ENCODE measurements around the gene VPS52.

VPS52 gene, protein sequence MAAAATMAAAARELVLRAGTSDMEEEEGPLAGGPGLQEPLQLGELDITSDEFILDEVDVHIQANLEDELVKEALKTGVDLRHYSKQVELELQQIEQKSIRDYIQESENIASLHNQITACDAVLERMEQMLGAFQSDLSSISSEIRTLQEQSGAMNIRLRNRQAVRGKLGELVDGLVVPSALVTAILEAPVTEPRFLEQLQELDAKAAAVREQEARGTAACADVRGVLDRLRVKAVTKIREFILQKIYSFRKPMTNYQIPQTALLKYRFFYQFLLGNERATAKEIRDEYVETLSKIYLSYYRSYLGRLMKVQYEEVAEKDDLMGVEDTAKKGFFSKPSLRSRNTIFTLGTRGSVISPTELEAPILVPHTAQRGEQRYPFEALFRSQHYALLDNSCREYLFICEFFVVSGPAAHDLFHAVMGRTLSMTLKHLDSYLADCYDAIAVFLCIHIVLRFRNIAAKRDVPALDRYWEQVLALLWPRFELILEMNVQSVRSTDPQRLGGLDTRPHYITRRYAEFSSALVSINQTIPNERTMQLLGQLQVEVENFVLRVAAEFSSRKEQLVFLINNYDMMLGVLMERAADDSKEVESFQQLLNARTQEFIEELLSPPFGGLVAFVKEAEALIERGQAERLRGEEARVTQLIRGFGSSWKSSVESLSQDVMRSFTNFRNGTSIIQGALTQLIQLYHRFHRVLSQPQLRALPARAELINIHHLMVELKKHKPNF

DNA sequence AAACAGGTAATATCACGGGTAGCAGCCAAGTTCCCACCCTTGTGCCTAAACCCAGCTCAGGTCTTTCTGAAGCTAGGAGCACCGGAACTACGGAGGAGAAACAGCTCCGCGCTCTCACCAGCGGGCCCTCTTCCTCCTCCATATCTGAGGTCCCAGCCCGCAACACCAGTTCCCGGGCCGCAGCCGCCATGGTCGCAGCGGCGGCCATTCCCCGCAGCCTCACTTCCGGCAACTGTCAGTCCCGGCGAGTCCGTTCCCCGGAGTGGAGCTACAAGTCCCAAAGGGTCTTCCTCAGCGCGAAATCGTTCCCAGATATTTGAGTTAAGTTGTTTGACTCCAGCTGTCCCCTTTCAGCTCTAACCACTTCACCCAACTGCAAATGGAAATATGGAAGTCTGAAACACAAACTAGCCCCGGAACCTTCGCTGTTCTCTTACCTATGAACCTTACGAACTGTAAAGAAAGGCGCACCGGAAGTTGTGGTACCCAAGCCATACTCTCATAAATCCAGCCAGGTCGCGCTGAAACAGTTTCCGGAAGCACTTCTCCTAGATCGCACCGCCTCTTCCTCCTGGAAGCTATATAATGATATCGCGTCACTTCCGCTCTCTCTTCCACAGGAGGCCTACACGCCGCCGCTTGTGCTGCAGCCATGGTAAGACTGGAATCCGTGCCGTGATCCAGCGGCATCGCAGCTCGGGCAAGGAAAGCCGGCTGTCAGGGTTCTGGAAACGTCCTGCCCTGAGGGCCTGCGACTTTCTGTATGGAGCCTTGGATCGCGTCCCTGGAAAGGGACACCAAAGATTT is at the start of gene VPS52, which contains the start of gene RPS18:
VPS52 (minus strand) TSS at position 409 of the 807 bp plus-strand sequence; CDS start at position 208, 201 bp downstream.
RPS18 (plus strand) TSS at position 608 of the 807 bp plus-strand sequence; CDS start at position 653, 45 bp downstream.
- Mint-ChIP-seq H3K27me3 (no peaks in the 10 kb centered on the region), H3K4me1 (peaks cover 60% of the 10 kb centered on the region), H3K9me3 (no peaks in the 10 kb centered on the region), H3K36me3 (ENCODE audit: low read depth) (peaks cover 68% of the 10 kb centered on the region), H3K27ac (peak within 1 kb of the TSS; percentile 100), H3K4me3 (peak within 1 kb of the TSS; percentile 99)
- ATAC-seq (peak; percentile 83), DNase-seq (peak; percentile 88)

DNA sequence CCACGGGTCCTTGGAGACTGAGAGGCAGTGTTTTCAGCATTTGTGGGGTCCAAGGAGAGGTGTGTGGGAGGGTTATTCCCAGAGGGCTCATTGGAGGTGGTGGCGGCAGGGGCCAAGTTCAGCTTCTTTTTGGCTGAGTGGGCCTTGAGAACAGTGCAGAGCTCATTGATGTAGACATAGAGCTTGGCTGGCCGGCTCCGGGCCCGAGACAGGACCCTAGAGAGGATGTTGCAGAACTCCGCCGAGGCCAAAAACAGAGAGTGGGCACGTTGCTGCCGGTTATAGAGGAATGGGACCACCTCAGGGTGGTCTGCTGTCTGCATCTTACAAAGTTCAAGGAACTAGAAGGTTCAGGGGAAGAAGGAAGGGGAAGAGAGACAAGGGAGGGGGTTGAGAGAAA is 49.6 kb upstream of the VPS52 start:
- H3K27me3 Mint-ChIP-seq = no peaks in the 10 kb centered on the region
- H3K27ac Mint-ChIP-seq = peak overlapping the region; percentile 81
- H3K36me3 Mint-ChIP-seq (ENCODE audit: low read depth) = peaks cover 46% of the 10 kb centered on the region
- ATAC-seq = no peak
- H3K4me1 Mint-ChIP-seq = peaks cover 70% of the 10 kb centered on the region
- no peaks in the 10 kb centered on the region for H3K9me3 Mint-ChIP-seq
- peak overlapping the region; percentile 98 for H3K4me3 Mint-ChIP-seq
- no peak for DNase-seq

DNA sequence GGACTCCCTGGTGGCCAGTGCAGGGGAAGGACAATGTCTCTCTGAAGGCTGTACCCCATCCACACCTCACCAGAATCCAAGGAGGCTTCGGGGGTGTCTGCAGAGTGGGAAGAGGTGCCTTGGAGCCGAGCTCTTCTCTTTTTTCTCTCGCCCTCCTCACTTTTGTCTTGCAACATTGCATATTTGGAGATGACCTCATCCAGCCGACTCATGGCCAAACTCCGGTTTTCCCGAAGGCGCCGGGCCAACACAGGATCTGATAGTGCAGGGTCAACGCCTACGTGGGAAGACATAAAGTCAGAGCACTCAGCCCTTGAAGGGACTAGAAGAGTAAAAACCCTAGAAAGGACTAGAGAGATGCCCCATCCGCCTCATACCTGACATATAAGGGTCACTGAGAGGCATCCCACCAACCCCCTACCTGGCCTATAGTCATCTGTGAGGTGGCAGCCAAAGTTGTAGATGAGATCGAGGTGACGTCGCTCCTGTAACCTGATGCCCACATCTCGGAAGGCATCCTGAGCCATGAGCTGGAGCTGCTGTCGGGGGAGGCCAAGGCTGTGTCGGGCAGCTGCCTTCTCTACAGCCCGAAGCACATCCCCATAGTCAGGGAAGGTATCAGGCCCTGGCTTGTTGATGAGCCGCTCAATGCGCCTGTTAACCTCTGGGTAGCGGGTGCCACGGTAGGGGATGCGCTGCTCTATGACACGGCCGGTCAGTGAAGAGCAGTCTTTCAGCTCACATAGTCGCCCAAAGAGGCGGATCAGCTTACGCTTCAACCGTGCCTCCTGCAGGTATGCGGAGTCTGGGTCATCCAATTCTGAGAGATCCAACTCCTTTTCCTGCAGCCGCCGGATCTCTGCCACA is 48.9 kb upstream of the VPS52 start:
- H3K4me1 Mint-ChIP-seq = peaks cover 77% of the 10 kb centered on the region
- H3K27ac Mint-ChIP-seq = peak overlapping the region; percentile 74
- H3K4me3 Mint-ChIP-seq = peak overlapping the region; percentile 98
- DNase-seq = no peak
- no peaks in the 10 kb centered on the region for H3K27me3 Mint-ChIP-seq
- peaks cover 46% of the 10 kb centered on the region for H3K36me3 Mint-ChIP-seq (ENCODE audit: low read depth)
- no peaks in the 10 kb centered on the region for H3K9me3 Mint-ChIP-seq
- no peak for ATAC-seq

DNA sequence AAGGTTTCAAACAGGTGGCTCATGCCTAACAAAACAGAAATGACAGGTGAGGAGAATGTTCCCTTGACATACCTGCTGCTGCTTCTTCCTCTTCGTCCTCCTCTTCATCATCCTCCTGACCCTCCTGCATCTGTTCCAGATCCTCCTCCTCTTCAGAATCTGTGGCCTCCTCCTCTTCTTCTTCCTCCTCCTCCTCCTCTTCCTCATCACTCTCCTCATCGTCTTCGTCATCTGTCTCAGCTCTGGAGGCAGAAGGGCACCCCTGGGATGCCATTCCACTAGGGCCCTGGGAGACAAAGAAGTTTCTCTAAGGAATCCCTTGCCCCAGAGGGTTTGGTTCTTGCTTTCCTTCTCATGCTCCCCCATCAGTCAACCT is 48.3 kb upstream of the VPS52 start:
- H3K4me3 Mint-ChIP-seq = peak overlapping the region; percentile 98

DNA sequence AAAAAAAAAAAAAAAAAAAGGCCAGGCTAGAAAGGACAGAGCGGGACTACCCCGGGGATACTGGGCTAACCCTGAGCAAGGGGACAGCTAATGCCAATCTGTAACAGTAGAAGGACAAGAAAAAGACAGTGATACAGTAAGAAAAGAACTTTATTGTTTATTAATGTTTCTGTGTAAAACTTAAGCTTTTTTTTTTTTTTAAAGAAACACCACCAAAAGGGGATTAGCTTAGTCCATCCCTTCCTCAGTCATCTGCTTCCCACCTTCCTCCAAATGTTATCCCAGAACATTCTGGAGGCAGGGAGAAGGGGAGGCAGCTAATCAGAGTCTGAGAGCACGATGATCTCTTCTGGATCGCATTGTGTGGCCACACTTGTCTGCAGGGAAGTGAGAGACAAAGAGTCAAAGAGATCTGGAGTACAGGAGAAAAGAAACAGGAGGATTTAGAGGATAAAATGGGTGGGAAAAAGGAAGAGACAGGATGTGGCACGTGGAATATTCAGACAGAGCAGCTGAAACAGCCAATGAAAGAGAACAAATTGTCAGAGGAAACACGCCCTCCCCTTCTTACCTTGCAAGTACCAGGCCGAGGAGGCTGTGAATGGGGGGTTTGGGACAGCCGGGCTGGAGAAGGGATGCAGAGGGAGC is 46.9 kb upstream of the VPS52 start:
- no peaks in the 10 kb centered on the region for H3K9me3 Mint-ChIP-seq
- H3K27me3 Mint-ChIP-seq = no peaks in the 10 kb centered on the region
- ATAC-seq = no peak
- peaks cover 84% of the 10 kb centered on the region for H3K4me1 Mint-ChIP-seq
- no peak for DNase-seq
- H3K36me3 Mint-ChIP-seq (ENCODE audit: low read depth) = peaks cover 46% of the 10 kb centered on the region
- peak overlapping the region; percentile 94 for H3K27ac Mint-ChIP-seq
- H3K4me3 Mint-ChIP-seq = peak overlapping the region; percentile 93

More for the DNA sequence above, 48.3 kb upstream of the VPS52 start:
- peaks cover 83% of the 10 kb centered on the region for H3K4me1 Mint-ChIP-seq
- H3K27ac Mint-ChIP-seq = peak overlapping the region; percentile 74
- no peaks in the 10 kb centered on the region for H3K27me3 Mint-ChIP-seq
- H3K36me3 Mint-ChIP-seq (ENCODE audit: low read depth) = peaks cover 46% of the 10 kb centered on the region
- no peak for DNase-seq
- no peaks in the 10 kb centered on the region for H3K9me3 Mint-ChIP-seq
- ATAC-seq = no peak

DNA sequence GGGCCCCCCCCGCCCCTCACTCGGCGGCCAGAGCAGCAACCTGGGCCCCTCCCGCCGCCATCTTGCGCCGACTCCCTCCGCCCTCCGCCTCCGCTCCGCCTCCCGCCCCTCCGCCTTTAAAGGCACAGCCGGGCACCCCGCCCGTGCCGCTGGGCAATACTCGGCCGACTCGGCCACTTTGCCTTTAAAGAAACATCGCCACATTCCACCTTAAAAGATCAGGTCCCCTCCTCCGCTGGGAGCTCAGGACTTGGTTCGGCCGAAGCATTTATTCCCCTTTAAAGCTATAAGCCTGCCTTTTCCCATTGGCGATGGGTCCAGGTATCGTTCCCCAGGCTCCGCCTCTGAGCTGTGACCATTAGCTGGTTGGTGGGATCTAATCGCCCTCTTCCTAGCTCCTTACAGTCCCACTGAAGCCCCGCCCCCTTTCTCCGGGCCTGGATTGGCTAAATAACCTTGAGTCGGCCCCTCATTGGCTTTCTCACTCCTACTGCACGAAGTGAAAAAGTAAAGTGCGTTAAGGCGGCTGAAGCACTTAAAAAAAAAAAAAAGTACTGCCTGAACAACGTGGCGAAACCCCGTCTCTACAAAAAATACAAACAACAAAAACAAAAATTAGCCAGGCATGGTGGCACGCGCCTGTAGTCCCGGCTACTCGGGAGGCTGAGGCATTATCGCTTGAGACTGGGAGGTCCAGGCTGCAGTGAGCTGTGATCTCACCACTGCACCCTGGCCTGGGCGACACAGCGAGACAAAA is 46.2 kb upstream of the VPS52 start, which contains the start of gene ZBTB22:
ZBTB22 (minus strand) TSS at position 76 of the 757 bp plus-strand sequence. CDS start 828 bp downstream, outside the sequence.
- Mint-ChIP-seq H3K27me3 (no peaks in the 10 kb centered on the region), H3K36me3 (ENCODE audit: low read depth) (peaks cover 45% of the 10 kb centered on the region), H3K4me1 (peaks cover 79% of the 10 kb centered on the region), H3K9me3 (no peaks in the 10 kb centered on the region), H3K27ac (peak within 1 kb of the TSS; percentile 94), H3K4me3 (peak within 1 kb of the TSS; percentile 93)
- ATAC-seq (peak; percentile 58), DNase-seq (peak; percentile 96)

DNA sequence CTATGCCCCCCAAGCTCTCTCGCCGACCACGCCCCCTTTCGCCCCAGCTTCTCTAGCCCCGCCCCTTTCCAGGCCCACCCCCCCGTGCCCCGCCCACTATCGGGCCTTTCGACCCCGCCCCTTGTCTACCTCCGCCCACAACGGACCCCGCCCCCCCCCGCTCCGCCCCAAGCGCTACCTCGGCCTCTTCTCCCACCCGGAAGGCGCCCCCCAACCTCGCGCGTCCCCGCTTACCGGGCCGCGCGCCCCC is 45.7 kb upstream of the VPS52 start:
- Mint-ChIP-seq H3K27me3 (no peaks in the 10 kb centered on the region), H3K9me3 (no peaks in the 10 kb centered on the region), H3K4me1 (peaks cover 82% of the 10 kb centered on the region), H3K36me3 (ENCODE audit: low read depth) (peaks cover 44% of the 10 kb centered on the region), H3K27ac (peak overlapping the region; percentile 75), H3K4me3 (peak overlapping the region; percentile 93)
- no peak for DNase-seq
- no peak for ATAC-seq

DNA sequence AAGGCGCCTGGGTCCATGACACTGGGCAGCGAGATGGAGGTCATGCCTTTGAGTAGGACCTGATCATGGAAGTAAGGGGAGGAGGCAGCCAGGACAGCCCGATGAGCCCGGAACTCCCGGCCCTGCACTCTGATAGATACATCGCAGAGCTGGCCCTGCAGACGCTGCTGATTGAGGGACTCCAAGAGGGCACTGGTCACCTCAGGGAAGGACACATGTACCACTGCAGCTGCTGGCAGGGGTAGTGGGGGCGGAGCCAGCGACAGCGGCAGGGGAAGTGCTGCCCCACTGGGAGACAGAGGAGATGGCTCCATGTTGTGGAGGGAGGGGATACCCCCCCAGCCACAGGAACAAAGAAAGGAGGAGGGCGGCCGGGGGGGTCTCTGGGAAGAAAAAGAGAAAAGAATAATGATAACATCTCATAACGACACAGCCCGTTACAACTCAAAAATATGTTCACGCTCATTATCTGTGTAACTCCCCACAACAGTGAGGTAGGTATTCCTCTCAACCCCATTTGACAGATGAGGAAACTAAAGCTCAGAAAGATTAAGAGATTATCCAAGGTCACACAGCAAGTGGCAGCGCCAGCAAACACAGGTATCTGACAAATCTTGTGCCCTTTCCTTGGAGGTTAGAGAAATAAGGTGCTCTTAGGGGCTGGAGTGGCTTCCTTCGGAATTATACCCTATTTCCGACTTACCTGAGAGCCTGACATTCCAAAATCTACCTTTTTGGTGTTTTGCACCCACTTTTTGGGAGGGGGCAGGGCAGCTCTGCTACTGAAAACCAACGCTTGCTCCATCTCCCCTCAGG is 45.1 kb upstream of the VPS52 start:
- H3K4me1 Mint-ChIP-seq = peaks cover 82% of the 10 kb centered on the region
- no peaks in the 10 kb centered on the region for H3K27me3 Mint-ChIP-seq
- no peaks in the 10 kb centered on the region for H3K9me3 Mint-ChIP-seq
- ATAC-seq = no peak
- DNase-seq = no peak
- peaks cover 44% of the 10 kb centered on the region for H3K36me3 Mint-ChIP-seq (ENCODE audit: low read depth)
- peak overlapping the region; percentile 72 for H3K4me3 Mint-ChIP-seq
- peak overlapping the region; percentile 75 for H3K27ac Mint-ChIP-seq

DNA sequence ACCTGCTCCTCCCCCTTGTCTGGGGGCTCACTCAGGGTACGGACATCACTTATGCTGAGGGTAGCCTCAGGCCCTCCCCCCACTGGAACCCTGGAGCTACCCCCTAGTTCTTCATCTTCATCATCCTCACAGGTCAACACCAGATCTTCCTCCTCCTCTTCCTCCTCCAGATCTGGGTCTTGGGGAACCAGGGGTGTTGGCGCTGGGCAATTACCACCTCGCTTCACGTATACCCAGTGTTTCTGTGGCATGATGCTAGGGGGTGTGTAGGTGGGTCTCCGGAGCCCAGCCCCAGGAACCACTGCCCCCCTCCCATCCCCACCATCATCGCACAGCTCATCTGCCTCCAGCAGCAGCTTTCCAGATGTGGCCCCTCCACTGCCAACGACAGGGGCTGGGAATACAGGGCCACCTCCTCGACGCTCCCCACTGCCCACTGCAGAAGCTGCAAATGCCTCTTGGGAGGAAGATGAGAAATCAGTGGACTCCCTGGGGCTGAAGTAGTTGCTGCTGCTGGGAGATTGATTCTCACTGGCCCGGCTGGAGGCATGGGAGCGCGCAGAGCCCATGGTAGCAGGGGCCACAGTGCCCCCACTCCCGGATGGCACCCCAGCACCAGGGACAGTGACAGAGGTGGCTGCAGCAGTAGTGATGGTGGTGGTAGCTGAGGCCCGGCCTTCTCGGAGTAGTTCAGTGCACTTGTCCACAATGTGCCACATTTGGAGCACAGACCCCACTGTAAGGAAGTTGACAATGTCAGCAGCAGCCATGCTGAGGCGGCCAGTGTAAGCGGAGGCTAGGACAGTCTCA is 44.3 kb upstream of the VPS52 start:
- Mint-ChIP-seq H3K36me3 (ENCODE audit: low read depth) (peaks cover 43% of the 10 kb centered on the region), H3K9me3 (no peaks in the 10 kb centered on the region), H3K4me3 (peak overlapping the region; percentile 72), H3K27ac (no peak overlapping the region), H3K27me3 (no peaks in the 10 kb centered on the region), H3K4me1 (peaks cover 79% of the 10 kb centered on the region)
- DNase-seq (no peak), ATAC-seq (no peak)

DNA sequence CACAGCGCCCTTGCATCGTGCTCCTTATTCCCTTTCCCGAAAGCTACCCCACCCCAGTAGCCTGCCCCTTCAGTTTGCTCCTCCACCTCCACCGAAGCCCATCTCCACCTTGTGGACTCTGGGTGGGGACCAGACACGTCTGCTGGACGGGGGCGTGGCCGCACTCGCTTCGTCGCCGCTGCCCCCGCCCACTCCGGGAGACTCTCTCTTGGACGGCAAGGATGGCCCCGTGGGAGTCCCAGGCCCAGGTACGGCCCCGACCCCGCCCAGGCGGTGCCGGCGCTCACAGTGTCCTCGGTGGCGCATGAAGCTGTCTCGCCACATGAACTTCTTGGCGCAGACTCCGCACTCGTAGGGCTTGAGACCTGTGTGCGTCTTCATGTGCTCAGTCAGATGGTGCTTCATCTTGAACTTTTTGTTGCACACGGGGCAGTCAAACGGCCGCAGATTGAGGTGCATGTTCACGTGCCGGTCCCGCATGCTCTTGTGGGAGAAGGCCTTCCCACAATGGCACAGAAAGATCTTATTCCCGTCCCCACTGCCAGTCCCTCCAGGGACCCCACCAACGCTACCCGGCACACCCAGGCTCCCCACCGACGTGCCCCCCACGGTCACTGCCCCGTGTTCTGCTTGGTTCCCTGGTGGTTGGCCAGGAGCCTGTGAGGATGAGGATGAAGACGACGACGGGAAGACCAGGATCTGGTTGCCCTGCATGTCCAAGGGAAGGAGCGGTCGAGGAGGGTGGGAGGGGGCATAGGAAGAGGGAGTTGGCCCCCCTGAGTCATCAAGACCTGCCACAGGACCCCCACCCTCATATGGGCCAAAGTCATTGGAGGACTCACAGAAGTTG is 43.5 kb upstream of the VPS52 start:
- Mint-ChIP-seq H3K4me1 (peaks cover 74% of the 10 kb centered on the region), H3K27ac (peak overlapping the region; percentile 97), H3K36me3 (ENCODE audit: low read depth) (peaks cover 40% of the 10 kb centered on the region), H3K9me3 (no peaks in the 10 kb centered on the region), H3K4me3 (peak overlapping the region; percentile 95), H3K27me3 (no peaks in the 10 kb centered on the region)
- ATAC-seq = no peak
- DNase-seq = peak; percentile 32

DNA sequence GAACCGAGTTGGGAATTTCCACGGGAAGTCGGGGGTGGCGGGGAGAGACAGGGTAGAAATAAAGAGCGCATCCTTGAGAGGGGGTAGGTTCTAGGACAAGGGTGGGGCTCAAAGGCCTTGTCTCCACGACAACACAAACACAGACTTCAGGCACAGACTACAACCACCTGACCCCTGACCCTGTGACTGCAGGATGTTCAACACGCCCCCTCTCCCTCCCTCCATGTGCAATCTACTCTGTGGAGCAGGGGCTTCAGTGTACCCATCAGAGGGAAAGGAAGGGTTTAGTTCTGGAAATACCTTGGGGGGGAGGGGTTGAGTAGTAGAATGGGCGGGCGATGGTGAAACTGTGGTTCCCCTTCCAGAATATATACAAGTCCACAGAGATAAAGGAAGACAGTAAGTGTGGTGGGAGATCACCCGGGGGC is 42.9 kb upstream of the VPS52 start:
- Mint-ChIP-seq H3K4me1 (peaks cover 69% of the 10 kb centered on the region), H3K4me3 (peak overlapping the region; percentile 95), H3K36me3 (ENCODE audit: low read depth) (peaks cover 34% of the 10 kb centered on the region), H3K27ac (peak overlapping the region; percentile 97), H3K9me3 (no peaks in the 10 kb centered on the region), H3K27me3 (no peaks in the 10 kb centered on the region)
- ATAC-seq = peak; percentile 56
- peak; percentile 64 for DNase-seq
